HT1080 (cell line): ENCODE measurements around the gene ZNF576. TPM values are rescaled to one million over a fixed set of nuclear protein-coding genes. Genes with fewer than 3 reads are reported as not detected.
"Not testable (repeated sequence)": the region's sequence is repeated elsewhere in the genome, so short reads cannot be mapped to it uniquely, and the experiment has no call there.

ENCODE experiments used
- DNase-seq: peaks from one replicate; pipeline ENCODE4 v3.0.0-alpha.2; 2015; ENCODE audit warnings: low read depth
- total RNA-seq: library from RNA; depleted of rRNA; stranded (reverse); fragments of >200 nt; shearing (Covaris generic); gene quantifications from 2 replicates; pipeline ENCODE4 v1.2.3, GENCODE V29; 2014; rRNA removed

Gene ZNF576
- total RNA-seq, 1 experiment from 2014 or later = 19.4 TPM

- no peak for DNase-seq
These were observed 47.8 kb downstream of the ZNF576 start for GRCh38 chr19:43644181-43644580.

GRCh38 chr19:43648633-43649032 is 52.2 kb downstream of the ZNF576 start:
- DNase-seq = no peak

- no peak for DNase-seq
These were observed 53.1 kb downstream of the ZNF576 start for GRCh38 chr19:43649514-43649913.

- DNase-seq = not testable (repeated sequence)
These were observed 53.9 kb downstream of the ZNF576 start for GRCh38 chr19:43650276-43650675.

Other genes with a start within 250 kb of the ZNF576 start
- gene CD177, start 242.9 kb upstream of the ZNF576 start, total RNA-seq = not detected in 2 replicates
- not detected in 2 replicates for gene TEX101, start 181.7 kb upstream of the ZNF576 start, total RNA-seq
- gene LYPD3, start 131.0 kb upstream of the ZNF576 start, total RNA-seq = not detected in 2 replicates
- gene PHLDB3, start 91.8 kb upstream of the ZNF576 start, total RNA-seq = 5.3 and 7.0 TPM in 2 replicates
- gene ETHE1, start 69.4 kb upstream of the ZNF576 start, total RNA-seq = 30.5 and 31.1 TPM in 2 replicates
- gene ZNF575, start 63.4 kb upstream of the ZNF576 start, total RNA-seq = not detected in 2 replicates
- gene XRCC1, start 21.1 kb upstream of the ZNF576 start, total RNA-seq = 24.3 and 32.5 TPM in 2 replicates
- gene PINLYP, start 20.8 kb upstream of the ZNF576 start, total RNA-seq = 0.58 TPM in 1 of 2 replicates, not detected in the other
- 7.1 and 12.4 TPM in 2 replicates for gene IRGQ, start 461 bp upstream of the ZNF576 start, total RNA-seq
- 0.03 TPM in 1 of 2 replicates, not detected in the other for gene SRRM5, start 15.5 kb downstream of the ZNF576 start, total RNA-seq
- 23.6 and 24.8 TPM in 2 replicates for gene ZNF428, start 23.0 kb downstream of the ZNF576 start, total RNA-seq
- 1.3 and 1.5 TPM in 2 replicates for gene CADM4, start 43.3 kb downstream of the ZNF576 start, total RNA-seq
- 217 and 240 TPM in 2 replicates for gene PLAUR, start 73.6 kb downstream of the ZNF576 start, total RNA-seq
- not detected in 2 replicates for gene IRGC, start 119.5 kb downstream of the ZNF576 start, total RNA-seq
- gene SMG9, start 158.4 kb downstream of the ZNF576 start, total RNA-seq = 29.0 and 37.5 TPM in 2 replicates
- 108 and 120 TPM in 2 replicates for gene KCNN4, start 184.4 kb downstream of the ZNF576 start, total RNA-seq
- 0.07 and 0.37 TPM in 2 replicates for gene LYPD5, start 205.9 kb downstream of the ZNF576 start, total RNA-seq
- gene ZNF283, start 230.7 kb downstream of the ZNF576 start, total RNA-seq = 4.3 and 6.0 TPM in 2 replicates